ENCODE data around the gene SHE.
A peak's percentile ranks its signal among the peaks of the same experiment; 100 is the strongest.
"Not testable (repeated sequence)": the region's sequence is repeated elsewhere in the genome, so short reads cannot be mapped to it uniquely, and the experiment has no call there.

The SHE gene

GRCh38 chr1:154512760-154513159 lies 10.5 kb upstream of the SHE start:
- DNase-seq, result no peak

GRCh38 chr1:154503898-154504297 lies 1.7 kb upstream of the SHE start:
- DNase-seq, result no peak

- no peak for DNase-seq
Measured at GRCh38 chr1:154502744-154503115, 518 bp upstream of the SHE start.

- DNase-seq, result no peak
Measured at GRCh38 chr1:154501423-154502065, 668 bp downstream of the SHE start.

- DNase-seq, result no peak
Measured at GRCh38 chr1:154500533-154500932, 1.7 kb downstream of the SHE start.

- DNase-seq, result no peak
Measured at GRCh38 chr1:154499446-154499845, 2.8 kb downstream of the SHE start.

- no peak for DNase-seq
Measured at GRCh38 chr1:154497026-154497806, 5.0 kb downstream of the SHE start.

GRCh38 chr1:154496383-154496782 lies 5.8 kb downstream of the SHE start:
- DNase-seq, result no peak

- DNase-seq, result no peak
Measured at GRCh38 chr1:154495496-154496273, 6.5 kb downstream of the SHE start.

- DNase-seq, result no peak
Measured at GRCh38 chr1:154493276-154493675, 8.9 kb downstream of the SHE start.

- no peak for DNase-seq
Measured at GRCh38 chr1:154492115-154492514, 10.1 kb downstream of the SHE start.

- no peak for DNase-seq
Measured at GRCh38 chr1:154490317-154490716, 11.9 kb downstream of the SHE start.

- DNase-seq, result no peak
Measured at GRCh38 chr1:154489695-154490274, 12.4 kb downstream of the SHE start.

- DNase-seq, result peak; percentile 7
Measured at GRCh38 chr1:154488922-154489321, 13.3 kb downstream of the SHE start.

GRCh38 chr1:154486756-154487155 lies 15.5 kb downstream of the SHE start:
- DNase-seq, result not testable (repeated sequence)

GRCh38 chr1:154485910-154486496 lies 16.2 kb downstream of the SHE start:
- no peak for DNase-seq

GRCh38 chr1:154485106-154485505 lies 17.1 kb downstream of the SHE start:
- DNase-seq, result no peak

- no peak for DNase-seq
Measured at GRCh38 chr1:154483941-154484803, 18.0 kb downstream of the SHE start.

- peak; percentile 72 for DNase-seq
Measured at GRCh38 chr1:154481053-154481452, 21.2 kb downstream of the SHE start.

GRCh38 chr1:154479764-154480421 lies 22.3 kb downstream of the SHE start:
- DNase-seq, result peak; percentile 57

- no peak for DNase-seq
Measured at GRCh38 chr1:154478639-154479038, 23.6 kb downstream of the SHE start.

- no peak for DNase-seq
Measured at GRCh38 chr1:154478013-154478412, 24.2 kb downstream of the SHE start.

Measured in NCI-H146 (cell line).